ENCODE results near the gene WASF3. TPM values are rescaled to one million over a fixed set of nuclear protein-coding genes. Genes with fewer than 3 reads are reported as not detected.

The WASF3 gene
- polyA plus RNA-seq, 3 donors = not detected

DNA sequence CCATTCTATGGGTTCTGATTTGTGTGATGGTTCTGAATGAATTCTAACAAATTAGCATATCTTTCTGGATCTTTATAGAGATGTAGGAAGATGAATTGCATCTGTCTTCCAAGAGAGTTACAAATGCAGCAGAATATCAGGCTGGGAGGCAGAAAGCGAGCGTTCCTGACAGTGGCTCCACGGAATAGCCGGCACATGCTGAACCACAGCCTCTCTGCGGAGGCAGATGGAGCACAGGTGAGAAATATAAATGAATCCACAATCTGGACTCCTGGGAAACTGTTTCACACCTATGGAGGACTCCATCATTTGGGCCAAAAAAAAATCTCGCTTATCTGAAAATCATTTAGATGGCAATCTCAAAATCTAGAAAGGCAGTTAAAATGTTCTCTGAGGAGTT is 34.5 kb upstream of the WASF3 start:
- Mint-ChIP-seq H3K27me3 (ENCODE audit: low read depth in 3 of 3) (peaks cover 0 to 3% (median 0%) of the 10 kb centered on the region in 3 donors), H3K27ac (no peak overlapping the region), H3K36me3 (no peaks in the 10 kb centered on the region), H3K4me3 (no peak overlapping the region), H3K9me3 (peaks cover 0 to 7% (median 1%) of the 10 kb centered on the region in 7 donors), H3K4me1 (no peaks in the 10 kb centered on the region)
- no peak for DNase-seq
- Histone ChIP-seq H3K9ac (ENCODE audit: insufficient read depth, low read length, poor library complexity, severe bottlenecking) (no peak overlapping the region), H3K36me3 (replicated peaks in 1 of 2; ENCODE audit: control insufficient read depth in 1 of 2, insufficient read depth in 2 of 2, low read length in 2 of 2) (no peaks in the 10 kb centered on the region), H3K4me1 (ENCODE audit: control insufficient read depth in 1 of 2, insufficient read depth in 2 of 2, low read length in 2 of 2) (no peaks in the 10 kb centered on the region), H3K4me3 (replicated peaks in 1 of 3; ENCODE audit: low read depth in 2 of 3, low read length in 3 of 3) (no peak overlapping the region), H3K27ac (ENCODE audit: low read depth in 1 of 2, low read length in 2 of 2) (no peak overlapping the region), H3K79me2 (ENCODE audit: insufficient read depth, low read length) (no peaks in the 10 kb centered on the region), H3K9me3 (replicated peaks in 1 of 2; ENCODE audit: control insufficient read depth in 1 of 2, insufficient read depth in 1 of 2, low read length in 2 of 2) (peaks cover 0 to 7% of the 10 kb centered on the region in 2 donors), H4K20me1 (ENCODE audit: insufficient read depth, low read length) (no peaks in the 10 kb centered on the region), H3K4me2 (replicated peaks; ENCODE audit: extremely low read depth, low read length, poor library complexity, severe bottlenecking) (no peak overlapping the region), H3K27me3 (ENCODE audit: control insufficient read depth in 2 of 2, insufficient read depth in 2 of 2, low read length in 2 of 2) (no peaks in the 10 kb centered on the region), H2AFZ (ENCODE audit: insufficient read depth, low read depth, low read length, poor library complexity, severe bottlenecking) (no peak overlapping the region)
- 96% methylated on average over 5 of the region's 6 CpGs for whole genome bisulfite sequencing (ENCODE audit: insufficient coverage)
- intact Hi-C loops (cut with micrococcal nuclease) = no loop called here
- TF ChIP-seq, protein P1, sequence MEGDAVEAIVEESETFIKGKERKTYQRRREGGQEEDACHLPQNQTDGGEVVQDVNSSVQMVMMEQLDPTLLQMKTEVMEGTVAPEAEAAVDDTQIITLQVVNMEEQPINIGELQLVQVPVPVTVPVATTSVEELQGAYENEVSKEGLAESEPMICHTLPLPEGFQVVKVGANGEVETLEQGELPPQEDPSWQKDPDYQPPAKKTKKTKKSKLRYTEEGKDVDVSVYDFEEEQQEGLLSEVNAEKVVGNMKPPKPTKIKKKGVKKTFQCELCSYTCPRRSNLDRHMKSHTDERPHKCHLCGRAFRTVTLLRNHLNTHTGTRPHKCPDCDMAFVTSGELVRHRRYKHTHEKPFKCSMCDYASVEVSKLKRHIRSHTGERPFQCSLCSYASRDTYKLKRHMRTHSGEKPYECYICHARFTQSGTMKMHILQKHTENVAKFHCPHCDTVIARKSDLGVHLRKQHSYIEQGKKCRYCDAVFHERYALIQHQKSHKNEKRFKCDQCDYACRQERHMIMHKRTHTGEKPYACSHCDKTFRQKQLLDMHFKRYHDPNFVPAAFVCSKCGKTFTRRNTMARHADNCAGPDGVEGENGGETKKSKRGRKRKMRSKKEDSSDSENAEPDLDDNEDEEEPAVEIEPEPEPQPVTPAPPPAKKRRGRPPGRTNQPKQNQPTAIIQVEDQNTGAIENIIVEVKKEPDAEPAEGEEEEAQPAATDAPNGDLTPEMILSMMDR (IDR thresholded peaks at IDR 0.05) = no peak

DNA sequence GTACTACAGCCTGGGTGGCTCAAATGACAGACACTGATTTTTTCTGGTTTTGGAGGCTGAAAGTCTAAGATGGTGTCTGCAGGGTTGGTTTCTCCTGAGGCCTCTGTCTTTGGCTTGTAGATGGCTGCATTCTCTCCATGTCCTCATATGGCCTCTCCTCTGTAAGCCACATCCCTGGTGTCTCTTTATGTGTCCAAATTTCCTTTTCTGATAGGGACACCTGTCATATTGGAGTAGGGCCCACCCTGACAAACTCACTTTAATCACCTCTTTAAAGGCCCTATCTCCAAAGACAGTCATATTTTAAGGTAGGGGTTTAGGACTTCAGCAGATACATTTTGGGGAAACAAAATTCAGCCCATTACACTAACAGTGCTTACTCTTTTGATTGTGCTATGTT is 32.0 kb upstream of the WASF3 start:
- H3K4me1 Mint-ChIP-seq = no peaks in the 10 kb centered on the region
- DNase-seq = no peak
- Histone ChIP-seq H3K4me1 (ENCODE audit: control insufficient read depth in 1 of 2, insufficient read depth in 2 of 2, low read length in 2 of 2) (no peaks in the 10 kb centered on the region), H3K36me3 (replicated peaks in 1 of 2; ENCODE audit: control insufficient read depth in 1 of 2, insufficient read depth in 2 of 2, low read length in 2 of 2) (no peaks in the 10 kb centered on the region), H3K9ac (ENCODE audit: insufficient read depth, low read length, poor library complexity, severe bottlenecking) (no peak overlapping the region), H3K27ac (ENCODE audit: low read depth in 1 of 2, low read length in 2 of 2) (no peak overlapping the region), H3K79me2 (ENCODE audit: insufficient read depth, low read length) (no peaks in the 10 kb centered on the region), H3K4me2 (replicated peaks; ENCODE audit: extremely low read depth, low read length, poor library complexity, severe bottlenecking) (no peak overlapping the region), H3K27me3 (ENCODE audit: control insufficient read depth in 2 of 2, insufficient read depth in 2 of 2, low read length in 2 of 2) (no peaks in the 10 kb centered on the region), H4K20me1 (ENCODE audit: insufficient read depth, low read length) (no peaks in the 10 kb centered on the region), H3K9me3 (replicated peaks in 1 of 2; ENCODE audit: control insufficient read depth in 1 of 2, insufficient read depth in 1 of 2, low read length in 2 of 2) (peaks cover 0 to 7% of the 10 kb centered on the region in 2 donors), H3K4me3 (replicated peaks in 1 of 3; ENCODE audit: low read depth in 2 of 3, low read length in 3 of 3) (no peak overlapping the region), H2AFZ (ENCODE audit: insufficient read depth, low read depth, low read length, poor library complexity, severe bottlenecking) (no peak overlapping the region)
- H3K4me3 Mint-ChIP-seq = no peak overlapping the region
- intact Hi-C loops (cut with micrococcal nuclease) = no loop called here
- H3K36me3 Mint-ChIP-seq = no peaks in the 10 kb centered on the region
- H3K27me3 Mint-ChIP-seq (ENCODE audit: low read depth in 3 of 3) = no peaks in the 10 kb centered on the region
- TF ChIP-seq, protein P1 (IDR thresholded peaks at IDR 0.05) = no peak
- H3K27ac Mint-ChIP-seq = no peak overlapping the region
- peaks cover 0 to 7% (median 0%) of the 10 kb centered on the region in 7 donors for H3K9me3 Mint-ChIP-seq

All from CD14-positive monocyte (primary cell).